HuH-7 (cell line): ENCODE measurements around the gene GIGYF1.
"Not testable (repeated sequence)": the region's sequence is repeated elsewhere in the genome, so short reads cannot be mapped to it uniquely, and the experiment has no call there.

Experiments used
- DNase-seq: peaks from one replicate; pipeline ENCODE4 v3.0.0; 2011; ENCODE audit warnings: low spot score

GIGYF1 gene

GRCh38 chr7:100694098-100694745, at the start of gene GIGYF1:
GIGYF1 (minus strand) TSS chr7:100694250; CDS start chr7:100688238, 6,012 bp downstream.
- peak; percentile 92 for DNase-seq

GRCh38 chr7:100739934-100740333, 45.9 kb upstream of the GIGYF1 start:
- no peak for DNase-seq

DNA sequence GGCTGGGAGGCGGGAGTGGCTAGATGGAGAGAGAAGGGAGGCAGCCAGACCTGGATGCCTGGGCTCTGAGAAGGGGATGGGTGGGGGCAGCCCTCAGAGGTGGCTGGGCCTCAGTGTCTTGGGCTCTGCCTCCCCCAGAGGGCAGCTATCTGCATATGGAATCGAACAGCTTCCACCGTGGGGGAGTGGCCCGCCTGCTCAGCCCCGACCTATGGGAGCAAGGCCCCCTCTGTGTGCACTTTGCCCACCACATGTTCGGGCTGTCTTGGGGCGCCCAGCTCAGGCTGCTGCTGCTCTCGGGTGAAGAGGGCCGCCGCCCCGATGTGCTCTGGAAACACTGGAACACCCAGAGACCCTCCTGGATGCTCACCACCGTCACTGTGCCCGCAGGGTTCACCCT, 42.6 kb upstream of the GIGYF1 start:
- no peak for DNase-seq

- DNase-seq = no peak
These were observed 41.7 kb upstream of the GIGYF1 start for GRCh38 chr7:100735730-100736129.

GRCh38 chr7:100731937-100732636, 38.0 kb upstream of the GIGYF1 start:
- DNase-seq = no peak

- no peak for DNase-seq
These were observed 36.2 kb upstream of the GIGYF1 start for GRCh38 chr7:100730136-100730800.

DNA sequence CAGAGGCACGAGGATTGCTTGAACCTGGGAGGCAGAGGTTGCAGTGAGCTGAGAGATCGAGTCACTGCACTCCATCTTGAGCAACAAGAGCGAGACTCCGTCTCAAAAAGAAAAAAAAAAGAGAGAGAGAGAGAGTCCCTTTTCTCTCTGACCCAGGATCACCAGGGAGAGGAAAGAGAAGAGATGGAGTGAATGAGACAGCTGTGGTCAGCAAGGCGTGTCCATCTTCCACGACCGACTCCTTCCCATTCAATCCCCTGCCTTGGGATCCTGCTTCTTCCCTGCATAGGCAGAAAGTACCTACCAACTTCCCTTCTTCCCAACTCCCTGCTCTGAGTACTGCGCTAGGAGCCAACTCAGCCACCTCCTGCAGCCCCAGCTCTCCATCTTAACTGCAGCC, 34.1 kb upstream of the GIGYF1 start:
- DNase-seq = no peak

- no peak for DNase-seq
These were observed 33.1 kb upstream of the GIGYF1 start for GRCh38 chr7:100726996-100727761.

DNA sequence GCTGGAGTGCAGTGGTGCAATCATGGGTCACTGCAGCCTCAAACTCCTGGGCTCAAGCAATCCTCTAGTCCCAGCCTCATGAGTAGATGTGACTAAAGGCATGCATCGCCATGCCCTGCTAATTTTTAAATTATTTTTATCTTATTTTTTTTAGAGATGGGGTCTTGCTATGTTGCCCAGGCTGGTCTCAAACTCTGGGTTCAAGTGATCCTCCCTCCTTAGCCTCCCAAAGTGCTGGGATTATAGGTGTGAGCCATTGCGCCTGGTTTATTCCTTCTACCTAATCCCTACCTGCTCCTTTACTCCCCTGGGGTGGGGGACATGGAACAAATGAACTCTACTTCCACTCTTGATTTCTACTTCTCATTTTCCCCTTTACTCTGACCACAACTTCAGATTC, 30.3 kb upstream of the GIGYF1 start:
- DNase-seq = not testable (repeated sequence)

DNA sequence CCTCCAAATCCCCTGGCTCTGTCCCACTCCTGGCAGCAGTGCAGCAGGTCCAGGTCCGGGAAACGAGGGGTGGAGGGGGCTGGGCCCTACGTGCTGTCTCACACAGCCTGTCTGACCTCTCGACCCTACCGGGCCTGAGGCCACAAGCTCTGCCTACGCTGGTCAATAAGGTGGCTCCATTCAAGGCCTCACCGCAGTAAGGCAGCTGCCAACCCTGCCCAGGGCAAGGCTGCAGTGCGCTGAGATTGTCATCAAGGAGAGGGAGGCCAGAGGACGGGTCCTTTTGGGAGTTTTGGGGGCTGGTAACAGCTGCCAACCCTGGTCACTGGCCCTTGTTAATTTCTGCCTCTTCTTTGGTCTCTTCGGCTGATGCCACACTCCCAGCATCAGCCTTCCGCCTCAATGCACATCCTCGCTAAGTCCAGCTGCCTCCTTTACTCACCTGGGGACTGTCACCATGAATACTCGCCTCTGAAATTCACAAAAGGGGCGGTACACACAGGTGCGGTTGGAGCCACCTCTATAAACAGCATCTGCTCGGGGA, 29.8 kb upstream of the GIGYF1 start:
- no peak for DNase-seq

DNA sequence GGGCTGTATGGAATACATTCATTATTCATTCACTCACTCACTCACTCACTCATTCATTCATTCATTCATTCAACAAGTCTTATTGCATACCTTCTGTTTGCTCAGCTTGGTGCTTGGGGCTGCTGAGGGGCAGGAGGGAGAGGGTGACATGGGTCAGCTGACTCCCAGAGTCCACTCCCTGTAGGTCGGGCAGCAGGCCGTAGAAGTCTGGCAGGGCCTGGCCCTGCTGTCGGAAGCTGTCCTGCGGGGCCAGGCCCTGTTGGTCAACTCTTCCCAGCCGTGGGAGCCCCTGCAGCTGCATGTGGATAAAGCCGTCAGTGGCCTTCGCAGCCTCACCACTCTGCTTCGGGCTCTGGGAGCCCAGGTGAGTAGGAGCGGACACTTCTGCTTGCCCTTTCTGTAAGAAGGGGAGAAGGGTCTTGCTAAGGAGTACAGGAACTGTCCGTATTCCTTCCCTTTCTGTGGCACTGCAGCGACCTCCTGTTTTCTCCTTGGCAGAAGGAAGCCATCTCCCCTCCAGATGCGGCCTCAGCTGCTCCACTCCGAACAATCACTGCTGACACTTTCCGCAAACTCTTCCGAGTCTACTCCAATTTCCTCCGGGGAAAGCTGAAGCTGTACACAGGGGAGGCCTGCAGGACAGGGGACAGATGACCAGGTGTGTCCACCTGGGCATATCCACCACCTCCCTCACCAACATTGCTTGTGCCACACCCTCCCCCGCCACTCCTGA, 28.6 kb upstream of the GIGYF1 start:
- DNase-seq = no peak

DNA sequence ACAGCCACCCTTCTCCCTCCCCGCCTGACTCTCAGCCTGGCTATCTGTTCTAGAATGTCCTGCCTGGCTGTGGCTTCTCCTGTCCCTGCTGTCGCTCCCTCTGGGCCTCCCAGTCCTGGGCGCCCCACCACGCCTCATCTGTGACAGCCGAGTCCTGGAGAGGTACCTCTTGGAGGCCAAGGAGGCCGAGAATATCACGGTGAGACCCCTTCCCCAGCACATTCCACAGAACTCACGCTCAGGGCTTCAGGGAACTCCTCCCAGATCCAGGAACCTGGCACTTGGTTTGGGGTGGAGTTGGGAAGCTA, 27.4 kb upstream of the GIGYF1 start:
- DNase-seq = no peak

GRCh38 chr7:100720671-100721504, 26.8 kb upstream of the GIGYF1 start:
- no peak for DNase-seq

GRCh38 chr7:100720279-100720670, 26.2 kb upstream of the GIGYF1 start, which contains the start of gene EPO:
EPO (plus strand) TSS chr7:100720468; CDS start chr7:100720981, 513 bp downstream.
- DNase-seq = peak; percentile 54

DNA sequence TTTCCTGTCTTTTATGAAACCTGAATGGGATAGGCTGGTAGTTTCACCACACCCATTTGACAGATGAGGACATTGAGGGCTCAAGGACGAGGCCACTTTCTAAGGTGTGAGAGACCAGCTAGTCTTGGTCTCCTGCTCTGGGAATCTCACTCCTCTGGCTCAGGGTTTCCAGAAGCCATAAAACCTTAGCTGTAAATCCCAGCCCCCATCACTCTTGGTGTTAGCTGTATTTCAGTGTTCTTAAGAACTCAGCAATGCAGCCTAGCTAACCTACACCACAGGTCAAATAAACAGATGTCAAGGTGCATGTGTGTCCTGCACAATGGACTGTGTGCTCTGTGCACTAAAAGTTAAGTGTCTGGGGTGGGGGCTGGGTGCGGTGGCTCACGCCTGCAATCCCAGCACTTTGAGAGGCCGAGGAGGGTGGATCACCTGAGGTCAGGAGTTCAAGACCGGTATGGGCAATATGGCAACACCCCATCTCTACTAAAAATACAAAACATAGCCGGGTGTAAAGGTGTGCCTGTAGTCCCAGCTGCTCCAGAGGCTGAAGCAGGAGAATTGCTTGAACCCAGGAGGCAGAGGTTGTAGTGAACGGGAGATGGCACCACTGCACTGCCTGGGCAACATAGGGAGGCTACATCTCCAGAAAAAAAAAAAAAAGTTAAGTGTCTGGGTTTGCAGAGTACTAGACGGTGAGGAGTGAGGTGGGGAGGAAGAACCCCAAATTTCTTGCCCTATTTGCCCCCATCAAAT, 25.7 kb upstream of the GIGYF1 start:
- no peak for DNase-seq

DNA sequence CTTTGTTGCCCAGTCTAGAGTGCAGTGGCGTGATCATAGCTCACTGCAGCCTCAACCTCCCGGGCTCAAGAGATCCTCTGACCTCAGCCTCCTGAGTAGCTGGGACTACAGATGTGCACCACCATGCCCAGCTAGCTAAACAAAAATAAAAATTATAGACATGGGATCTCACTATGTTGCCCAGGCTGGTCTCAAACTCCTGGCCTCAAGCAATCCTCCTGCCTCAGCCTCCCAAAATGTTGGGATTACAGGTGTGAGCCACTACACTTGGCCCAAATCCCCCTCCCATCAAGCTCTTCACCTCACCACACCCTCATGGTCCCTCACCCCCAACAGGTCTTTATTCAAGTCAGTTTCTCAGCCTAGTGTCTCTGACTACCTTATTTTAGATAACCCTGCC, 23.0 kb upstream of the GIGYF1 start:
- DNase-seq = not testable (repeated sequence)

DNA sequence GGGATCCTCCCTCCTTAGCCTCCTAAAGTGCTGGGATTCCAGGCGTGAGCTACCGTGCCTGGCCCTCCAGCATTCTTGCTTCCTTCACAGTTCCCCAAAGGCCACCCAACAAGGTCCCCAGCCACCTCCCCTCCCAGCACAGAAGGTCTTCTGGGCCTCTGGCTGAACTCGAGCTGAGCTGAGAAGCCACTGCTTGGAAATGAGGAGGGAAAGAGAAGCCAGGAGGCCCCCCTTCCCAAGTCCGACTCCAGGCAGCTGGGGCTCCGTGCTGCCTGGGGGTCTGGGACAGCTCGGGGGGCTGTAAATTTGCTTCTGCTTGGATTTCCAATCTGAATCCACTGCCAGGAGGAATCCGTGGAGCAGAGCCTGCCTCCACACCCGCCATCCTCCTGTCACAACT, 20.7 kb upstream of the GIGYF1 start:
- no peak for DNase-seq

DNA sequence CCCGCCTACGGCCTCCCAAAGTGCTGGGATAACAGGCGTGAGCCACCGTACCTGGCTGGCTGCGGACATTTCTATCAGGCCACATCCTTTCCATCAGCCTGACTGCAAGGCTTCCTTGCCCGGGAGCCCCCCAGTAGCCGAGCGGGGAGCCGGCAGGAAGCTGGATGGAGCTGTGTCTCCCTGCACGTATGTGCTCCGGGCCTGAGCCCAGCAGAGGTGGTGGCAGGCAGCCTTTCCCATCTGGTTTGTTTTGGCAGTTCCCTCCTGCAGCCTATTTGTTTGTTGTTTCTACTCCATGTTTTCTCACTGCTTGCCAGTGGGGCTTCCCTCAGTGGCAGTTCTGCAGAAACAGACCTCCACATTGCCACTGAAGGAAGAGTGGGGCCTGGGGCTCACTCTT, 17.3 kb upstream of the GIGYF1 start:
- no peak for DNase-seq

DNA sequence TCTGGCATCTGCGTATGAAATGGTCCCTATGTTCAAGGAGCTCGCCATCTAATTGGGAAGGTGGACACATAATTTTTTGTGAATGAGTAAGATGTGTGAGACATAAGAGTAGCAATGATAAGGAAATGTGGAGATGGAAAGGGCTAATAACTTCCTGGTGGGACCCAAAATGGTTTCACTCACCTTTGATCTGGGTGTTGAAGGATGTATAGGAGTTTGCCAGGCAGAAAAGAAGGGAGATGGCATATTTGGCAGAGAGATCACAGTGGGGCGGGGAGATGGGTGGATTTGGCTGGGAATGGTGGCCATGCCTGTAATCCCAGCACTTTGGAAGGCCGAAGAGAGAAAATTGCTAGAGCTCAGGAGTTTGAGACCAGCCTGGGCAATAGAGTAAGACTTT, 16.4 kb upstream of the GIGYF1 start:
- no peak for DNase-seq

- no peak for DNase-seq
These were observed 14.3 kb upstream of the GIGYF1 start for GRCh38 chr7:100708395-100708794.
